Measurements from ENCODE around the gene HMGXB4. TPM values are rescaled to one million over a fixed set of nuclear protein-coding genes. Genes with fewer than 3 reads are reported as not detected.

Gene HMGXB4
- total and polyA plus RNA-seq, 2 of the 13 experiments (the other 11 are each of a cell fraction or from before 2014, with no cell fraction given), result 13.9 to 16.3 TPM

DNA sequence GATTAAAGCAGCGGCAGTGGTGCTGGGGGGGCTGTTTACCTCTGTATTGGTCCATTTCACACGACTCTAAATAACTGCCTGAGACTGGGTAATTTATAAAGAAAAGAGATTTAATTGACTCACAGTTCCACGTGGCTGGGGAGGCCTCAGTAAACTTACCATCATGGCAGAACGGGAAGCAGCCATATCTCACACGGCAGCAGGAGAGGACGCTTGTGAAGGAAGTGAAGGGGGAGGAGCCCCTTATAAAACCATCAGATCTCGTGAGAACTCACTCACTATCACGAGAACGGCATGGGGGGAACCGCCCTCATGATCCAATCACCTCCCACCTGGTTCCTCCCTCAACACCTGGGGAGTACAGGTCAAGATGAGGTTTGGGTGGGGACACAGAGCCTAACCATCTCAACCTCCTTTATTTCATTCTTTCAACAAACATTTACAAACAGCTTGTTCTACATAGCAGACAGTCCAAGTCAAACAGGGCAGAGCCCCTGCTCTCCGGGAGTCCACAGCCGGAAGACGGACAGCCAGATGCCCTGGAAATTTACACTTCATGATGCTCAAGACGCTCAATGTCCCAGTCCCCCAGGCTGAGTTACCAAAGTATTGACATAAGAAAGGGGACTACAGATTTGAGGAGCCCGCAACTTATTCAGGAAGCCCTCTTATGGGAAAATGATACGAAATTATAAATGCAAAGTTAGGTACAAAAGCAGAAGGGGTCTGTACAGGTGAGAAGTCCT is 26.3 kb upstream of the HMGXB4 start (continued):
- TF ChIP-seq, protein P1, sequence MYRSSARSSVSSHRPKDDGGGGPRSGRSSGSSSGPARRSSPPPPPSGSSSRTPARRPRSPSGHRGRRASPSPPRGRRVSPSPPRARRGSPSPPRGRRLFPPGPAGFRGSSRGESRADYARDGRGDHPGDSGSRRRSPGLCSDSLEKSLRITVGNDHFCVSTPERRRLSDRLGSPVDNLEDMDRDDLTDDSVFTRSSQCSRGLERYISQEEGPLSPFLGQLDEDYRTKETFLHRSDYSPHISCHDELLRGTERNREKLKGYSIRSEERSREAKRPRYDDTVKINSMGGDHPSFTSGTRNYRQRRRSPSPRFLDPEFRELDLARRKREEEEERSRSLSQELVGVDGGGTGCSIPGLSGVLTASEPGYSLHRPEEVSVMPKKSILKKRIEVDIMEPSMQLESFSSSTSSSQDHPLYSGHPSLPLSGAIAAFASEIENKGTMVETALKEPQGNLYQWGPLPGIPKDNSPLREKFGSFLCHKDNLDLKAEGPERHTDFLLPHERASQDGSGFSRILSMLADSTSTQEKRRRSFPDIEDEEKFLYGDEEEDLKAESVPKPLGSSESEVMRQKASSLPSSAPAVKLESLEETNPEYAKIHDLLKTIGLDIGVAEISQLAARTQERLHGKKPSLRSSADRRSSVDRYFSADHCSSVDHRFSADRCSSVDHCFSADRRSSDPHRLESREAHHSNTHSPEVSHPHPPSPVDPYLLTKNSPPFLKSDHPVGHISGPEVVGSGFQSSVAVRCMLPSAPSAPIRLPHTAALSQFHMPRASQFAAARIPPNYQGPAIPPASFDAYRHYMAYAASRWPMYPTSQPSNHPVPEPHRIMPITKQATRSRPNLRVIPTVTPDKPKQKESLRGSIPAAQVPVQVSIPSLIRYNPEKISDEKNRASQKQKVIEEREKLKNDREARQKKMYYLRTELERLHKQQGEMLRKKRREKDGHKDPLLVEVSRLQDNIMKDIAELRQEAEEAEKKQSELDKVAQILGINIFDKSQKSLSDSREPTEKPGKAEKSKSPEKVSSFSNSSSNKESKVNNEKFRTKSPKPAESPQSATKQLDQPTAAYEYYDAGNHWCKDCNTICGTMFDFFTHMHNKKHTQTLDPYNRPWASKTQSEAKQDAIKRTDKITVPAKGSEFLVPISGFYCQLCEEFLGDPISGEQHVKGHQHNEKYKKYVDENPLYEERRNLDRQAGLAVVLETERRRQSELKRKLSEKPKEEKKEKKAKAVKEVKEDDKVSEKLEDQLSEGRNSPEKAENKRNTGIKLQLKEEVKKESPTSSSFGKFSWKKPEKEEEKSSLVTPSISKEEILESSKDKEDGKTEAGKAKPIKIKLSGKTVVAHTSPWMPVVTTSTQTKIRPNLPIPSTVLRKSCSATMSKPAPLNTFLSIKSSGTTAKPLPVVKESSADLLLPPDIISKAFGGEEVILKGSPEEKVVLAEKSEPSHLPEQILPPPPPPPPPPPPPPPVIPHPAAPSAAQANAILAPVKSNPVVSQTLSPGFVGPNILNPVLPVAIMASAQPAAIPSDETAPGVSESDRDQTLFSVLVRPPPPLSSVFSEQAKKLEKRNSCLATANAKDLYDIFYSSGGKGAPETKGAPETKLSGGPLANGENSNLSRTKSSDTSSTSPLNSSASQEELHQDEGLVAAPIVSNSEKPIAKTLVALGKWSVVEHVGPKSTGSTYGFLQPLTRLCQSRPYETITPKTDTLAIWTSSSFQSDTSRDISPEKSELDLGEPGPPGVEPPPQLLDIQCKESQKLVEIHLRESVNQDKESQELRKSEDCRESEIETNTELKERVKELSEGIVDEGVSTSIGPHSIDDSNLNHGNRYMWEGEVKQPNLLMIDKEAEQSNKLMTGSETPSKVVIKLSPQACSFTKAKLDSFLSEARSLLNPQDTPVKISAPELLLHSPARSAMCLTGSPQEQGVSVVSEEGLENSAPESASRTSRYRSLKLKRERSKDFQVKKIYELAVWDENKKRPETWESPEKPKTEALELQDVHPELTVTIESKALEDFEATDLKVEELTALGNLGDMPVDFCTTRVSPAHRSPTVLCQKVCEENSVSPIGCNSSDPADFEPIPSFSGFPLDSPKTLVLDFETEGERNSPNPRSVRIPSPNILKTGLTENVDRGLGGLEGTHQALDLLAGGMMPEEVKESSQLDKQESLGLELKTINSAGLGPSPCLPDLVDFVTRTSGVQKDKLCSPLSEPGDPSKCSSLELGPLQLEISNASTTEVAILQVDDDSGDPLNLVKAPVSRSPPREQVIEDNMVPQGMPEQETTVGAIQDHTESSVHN (CRISPR knock-in tag; IDR thresholded peaks at IDR 0.05), result no peak
- TF ChIP-seq ZNF556 (CRISPR knock-in tag; IDR thresholded peaks at IDR 0.05; ENCODE audit: borderline replicate concordance), result no peak
- TF ChIP-seq SKI (IDR thresholded peaks at IDR 0.05; ENCODE audit: partially characterized antibody), result no peak
- TF ChIP-seq ZNF883 (CRISPR knock-in tag; IDR thresholded peaks at IDR 0.05; ENCODE audit: not compliant biosample characterization), result no peak
- TF ChIP-seq ZNF720 (CRISPR knock-in tag; IDR thresholded peaks at IDR 0.05), result no peak
- TF ChIP-seq, protein P2, sequence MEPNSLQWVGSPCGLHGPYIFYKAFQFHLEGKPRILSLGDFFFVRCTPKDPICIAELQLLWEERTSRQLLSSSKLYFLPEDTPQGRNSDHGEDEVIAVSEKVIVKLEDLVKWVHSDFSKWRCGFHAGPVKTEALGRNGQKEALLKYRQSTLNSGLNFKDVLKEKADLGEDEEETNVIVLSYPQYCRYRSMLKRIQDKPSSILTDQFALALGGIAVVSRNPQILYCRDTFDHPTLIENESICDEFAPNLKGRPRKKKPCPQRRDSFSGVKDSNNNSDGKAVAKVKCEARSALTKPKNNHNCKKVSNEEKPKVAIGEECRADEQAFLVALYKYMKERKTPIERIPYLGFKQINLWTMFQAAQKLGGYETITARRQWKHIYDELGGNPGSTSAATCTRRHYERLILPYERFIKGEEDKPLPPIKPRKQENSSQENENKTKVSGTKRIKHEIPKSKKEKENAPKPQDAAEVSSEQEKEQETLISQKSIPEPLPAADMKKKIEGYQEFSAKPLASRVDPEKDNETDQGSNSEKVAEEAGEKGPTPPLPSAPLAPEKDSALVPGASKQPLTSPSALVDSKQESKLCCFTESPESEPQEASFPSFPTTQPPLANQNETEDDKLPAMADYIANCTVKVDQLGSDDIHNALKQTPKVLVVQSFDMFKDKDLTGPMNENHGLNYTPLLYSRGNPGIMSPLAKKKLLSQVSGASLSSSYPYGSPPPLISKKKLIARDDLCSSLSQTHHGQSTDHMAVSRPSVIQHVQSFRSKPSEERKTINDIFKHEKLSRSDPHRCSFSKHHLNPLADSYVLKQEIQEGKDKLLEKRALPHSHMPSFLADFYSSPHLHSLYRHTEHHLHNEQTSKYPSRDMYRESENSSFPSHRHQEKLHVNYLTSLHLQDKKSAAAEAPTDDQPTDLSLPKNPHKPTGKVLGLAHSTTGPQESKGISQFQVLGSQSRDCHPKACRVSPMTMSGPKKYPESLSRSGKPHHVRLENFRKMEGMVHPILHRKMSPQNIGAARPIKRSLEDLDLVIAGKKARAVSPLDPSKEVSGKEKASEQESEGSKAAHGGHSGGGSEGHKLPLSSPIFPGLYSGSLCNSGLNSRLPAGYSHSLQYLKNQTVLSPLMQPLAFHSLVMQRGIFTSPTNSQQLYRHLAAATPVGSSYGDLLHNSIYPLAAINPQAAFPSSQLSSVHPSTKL (CRISPR knock-in tag; IDR thresholded peaks at IDR 0.05), result 0 out of 2 replicates have a peak, but pooled peaks have one; percentile 11
- 0 out of 2 replicates have a peak, but pooled peaks have one; percentile 28 for TF ChIP-seq MED1 (CRISPR knock-in tag; IDR thresholded peaks at IDR 0.05)
- 0 out of 2 replicates have a peak, but pooled peaks have one; percentile 2 for TF ChIP-seq ZSCAN31 (CRISPR knock-in tag; IDR thresholded peaks at IDR 0.05; ENCODE audit: low read depth)
- no peak for TF ChIP-seq MAFF (IDR thresholded peaks at IDR 0.05; ENCODE audit: low read depth, low read length)
- no peak for TF ChIP-seq SIX1 (CRISPR knock-in tag; IDR thresholded peaks at IDR 0.05; ENCODE audit: borderline replicate concordance)
- no peak for TF ChIP-seq ZNF660 (CRISPR knock-in tag; IDR thresholded peaks at IDR 0.05; ENCODE audit: borderline replicate concordance, low read depth)
- no peak for TF ChIP-seq SETDB1 (CRISPR knock-in tag; IDR thresholded peaks at IDR 0.05; ENCODE audit: borderline replicate concordance)
- no peak for TF ChIP-seq NCOR1 (IDR thresholded peaks at IDR 0.05; ENCODE audit: borderline replicate concordance, low read length)
- TF ChIP-seq, protein P3, sequence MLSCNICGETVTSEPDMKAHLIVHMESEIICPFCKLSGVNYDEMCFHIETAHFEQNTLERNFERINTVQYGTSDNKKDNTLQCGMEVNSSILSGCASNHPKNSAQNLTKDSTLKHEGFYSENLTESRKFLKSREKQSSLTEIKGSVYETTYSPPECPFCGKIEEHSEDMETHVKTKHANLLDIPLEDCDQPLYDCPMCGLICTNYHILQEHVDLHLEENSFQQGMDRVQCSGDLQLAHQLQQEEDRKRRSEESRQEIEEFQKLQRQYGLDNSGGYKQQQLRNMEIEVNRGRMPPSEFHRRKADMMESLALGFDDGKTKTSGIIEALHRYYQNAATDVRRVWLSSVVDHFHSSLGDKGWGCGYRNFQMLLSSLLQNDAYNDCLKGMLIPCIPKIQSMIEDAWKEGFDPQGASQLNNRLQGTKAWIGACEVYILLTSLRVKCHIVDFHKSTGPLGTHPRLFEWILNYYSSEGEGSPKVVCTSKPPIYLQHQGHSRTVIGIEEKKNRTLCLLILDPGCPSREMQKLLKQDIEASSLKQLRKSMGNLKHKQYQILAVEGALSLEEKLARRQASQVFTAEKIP (CRISPR knock-in tag; IDR thresholded peaks at IDR 0.05; ENCODE audit: borderline replicate concordance), result no peak
- no peak for TF ChIP-seq ZNF703 (CRISPR knock-in tag; IDR thresholded peaks at IDR 0.05; ENCODE audit: borderline replicate concordance)

Measured in HepG2 (cell line).